ENCODE results near the gene RNF223. TPM values are rescaled to one million over a fixed set of nuclear protein-coding genes. Genes with fewer than 3 reads are reported as not detected.
A peak's percentile ranks its signal among the peaks of the same experiment; 100 is the strongest.

RNF223 gene
- total RNA-seq, 1 experiment from 2014 or later, result 6.3 TPM

GRCh38 chr1:1090424-1091343 lies 16.6 kb upstream of the RNF223 start:
- POLR2A ChIA-PET, result interaction anchor here (0.9 kb wide), 1 partner anchor 11 kb away, joined by 3 read pairs; no protein-coding TSS in a partner anchor
- no peaks in the 10 kb centered on the region; a peak in 1 of 4 replicates for H3K4me1 ChIP-seq (ENCODE audit: control insufficient read depth in 1 of 2, insufficient read depth in 2 of 2, low read length in 2 of 2)
- intact Hi-C loops (cut with micrococcal nuclease), result no loop called here

More at GRCh38 chr1:1090424-1091343, 16.6 kb upstream of the RNF223 start:
- H3K9ac ChIP-seq (ENCODE audit: low read length), result no peak overlapping the region
- TF ChIP-seq MAX (IDR thresholded peaks at IDR 0.05) (no peak), SIN3A (IDR thresholded peaks at IDR 0.05; ENCODE audit: low read depth) (no peak), TCF7L2 (IDR thresholded peaks at IDR 0.05; ENCODE audit: borderline replicate concordance, extremely low read depth, insufficient read depth, insufficient read length) (no peak), FOSL1 (IDR thresholded peaks at IDR 0.05; ENCODE audit: low read depth) (no peak), ZBTB33 (IDR thresholded peaks at IDR 0.05; ENCODE audit: extremely low read depth, insufficient replicate concordance, low read length) (no peak), POLR2A (IDR thresholded peaks at IDR 0.05; ENCODE audit: borderline replicate concordance, extremely low read depth, insufficient read depth, insufficient read length) (no peak), SP1 (IDR thresholded peaks at IDR 0.05; ENCODE audit: low read depth) (no peak), CBX3 (IDR thresholded peaks at IDR 0.05; ENCODE audit: low read depth) (no peak), EZH2phosphoT487 (IDR thresholded peaks at IDR 0.05; ENCODE audit: borderline replicate concordance) (no peak), EZH2 (IDR thresholded peaks at IDR 0.05) (no peak), EGR1 (IDR thresholded peaks at IDR 0.05; ENCODE audit: low read depth) (no peak), REST (IDR thresholded peaks at IDR 0.05; ENCODE audit: low read depth) (no peak), ELF1 (IDR thresholded peaks at IDR 0.05; ENCODE audit: borderline replicate concordance, low read depth) (no peak), CTCF (IDR thresholded peaks at IDR 0.05 in 2 of 3, conservative IDR thresholded peaks at IDR 0.05 in 1 of 3; ENCODE audit: borderline replicate concordance in 1 of 3, insufficient read depth in 1 of 3, low read depth in 2 of 3, low read length in 2 of 3) (no peak), SRF (IDR thresholded peaks at IDR 0.05; ENCODE audit: low read depth) (no peak)
- ATAC-seq (0 out of 2 replicates have a peak, but pooled peaks have one; percentile 2), DNase-seq (ENCODE audit: low read depth, low spot score) (no peak)
- BruUV-seq (replicated peaks), result no TSS peak
- H3K9me2 ChIP-seq (ENCODE audit: insufficient read depth), result no peaks in the 10 kb centered on the region
- H3K36me3 ChIP-seq (ENCODE audit: control insufficient read depth in 1 of 2, insufficient read depth in 2 of 2, low read length in 2 of 2), result no peaks in the 10 kb centered on the region
- H4K20me1 ChIP-seq (ENCODE audit: insufficient read depth), result no peaks in the 10 kb centered on the region
- H3K4me2 ChIP-seq (ENCODE audit: low read length), result no peak overlapping the region
- H3K79me2 ChIP-seq (ENCODE audit: insufficient read depth, low read length), result no peaks in the 10 kb centered on the region
- H3K4me3 ChIP-seq (replicated peaks in 1 of 2; ENCODE audit: low read depth in 1 of 2, low read length in 2 of 2), result no peak overlapping the region
- H3K27me3 ChIP-seq (ENCODE audit: insufficient read depth, low read length), result no peaks in the 10 kb centered on the region
- ChIA-PET RAD21 (ENCODE audit: low non-redundant PET in 1 of 2, low total read pairs in 2 of 2, uncharacterized antibody in 2 of 2, unreplicated experiment in 2 of 2) (no interaction called here), CTCF (no interaction called here)
- no peak overlapping the region for H3K27ac ChIP-seq (ENCODE audit: low read depth, low read length)
- no peaks in the 10 kb centered on the region for H3K9me3 ChIP-seq (ENCODE audit: control insufficient read depth in 1 of 2, insufficient read depth in 1 of 2, low read depth in 1 of 2, low read length in 2 of 2)
- H2AFZ ChIP-seq (ENCODE audit: low read depth, low read length, poor library complexity, severe bottlenecking), result no peak overlapping the region
